ENCODE measurements around the gene MACROD2. TPM values are rescaled to one million over a fixed set of nuclear protein-coding genes. Genes with fewer than 3 reads are reported as not detected.
A peak's percentile ranks its signal among the peaks of the same experiment; 100 is the strongest.

The MACROD2 gene
- total and polyA plus RNA-seq, 9 donors, result 2.0 to 4.9 (median 3.1) TPM

- Histone ChIP-seq H3K9me3 (replicated peaks; ENCODE audit: control insufficient read depth, low read depth, low read length) (no peaks in the 10 kb centered on the region), H3K27me3 (ENCODE audit: control insufficient read depth, insufficient read depth, low read length) (no peaks in the 10 kb centered on the region), H3K36me3 (ENCODE audit: control insufficient read depth, insufficient read depth, low read length) (no peaks in the 10 kb centered on the region), H3K4me3 (ENCODE audit: low read length) (no peak overlapping the region), H3K4me1 (ENCODE audit: control insufficient read depth, insufficient read depth, low read length) (no peaks in the 10 kb centered on the region), H3K27ac (ENCODE audit: low read length) (no peak overlapping the region)
- no peak for DNase-seq
These were observed 639.3 kb downstream of the MACROD2 start for GRCh38 chr20:14634665-14635064.

GRCh38 chr20:14637441-14637840 lies 642.1 kb downstream of the MACROD2 start:
- DNase-seq, result no peak
- WGBS (ENCODE audit: insufficient coverage), result no CpG with 5 or more reads among the region's 4 CpGs
- Histone ChIP-seq H3K4me1 (ENCODE audit: control insufficient read depth, insufficient read depth, low read length) (no peaks in the 10 kb centered on the region), H3K4me3 (ENCODE audit: low read length) (no peak overlapping the region), H3K27me3 (ENCODE audit: control insufficient read depth, insufficient read depth, low read length) (no peaks in the 10 kb centered on the region), H3K9me3 (replicated peaks; ENCODE audit: control insufficient read depth, low read depth, low read length) (peaks cover 10% of the 10 kb centered on the region), H3K27ac (ENCODE audit: low read length) (no peak overlapping the region), H3K36me3 (ENCODE audit: control insufficient read depth, insufficient read depth, low read length) (no peaks in the 10 kb centered on the region)

- Histone ChIP-seq H3K9me3 (replicated peaks; ENCODE audit: control insufficient read depth, low read depth, low read length) (peaks cover 10% of the 10 kb centered on the region), H3K36me3 (ENCODE audit: control insufficient read depth, insufficient read depth, low read length) (no peaks in the 10 kb centered on the region), H3K27me3 (ENCODE audit: control insufficient read depth, insufficient read depth, low read length) (no peaks in the 10 kb centered on the region), H3K27ac (ENCODE audit: low read length) (no peak overlapping the region), H3K4me3 (ENCODE audit: low read length) (no peak overlapping the region), H3K4me1 (ENCODE audit: control insufficient read depth, insufficient read depth, low read length) (no peaks in the 10 kb centered on the region)
- DNase-seq, result peak; percentile 39
These were observed 647.8 kb downstream of the MACROD2 start for GRCh38 chr20:14643146-14643545.

- 80% methylated on average over 1 of the region's 1 CpG for WGBS (ENCODE audit: insufficient coverage)
These were observed 648.2 kb downstream of the MACROD2 start for GRCh38 chr20:14643556-14643955.

GRCh38 chr20:14644306-14645097 lies 649.2 kb downstream of the MACROD2 start:
- DNase-seq, result no peak
- WGBS (ENCODE audit: insufficient coverage), result no CpG with 5 or more reads among the region's 2 CpGs
- H3K4me1 ChIP-seq (ENCODE audit: control insufficient read depth, insufficient read depth, low read length), result no peaks in the 10 kb centered on the region

More at GRCh38 chr20:14643556-14643955, 648.2 kb downstream of the MACROD2 start:
- peaks cover 10% of the 10 kb centered on the region for H3K9me3 ChIP-seq (replicated peaks; ENCODE audit: control insufficient read depth, low read depth, low read length)
- no peak overlapping the region for H3K4me3 ChIP-seq (ENCODE audit: low read length)
- no peak overlapping the region for H3K27ac ChIP-seq (ENCODE audit: low read length)
- H3K27me3 ChIP-seq (ENCODE audit: control insufficient read depth, insufficient read depth, low read length), result no peaks in the 10 kb centered on the region
- H3K4me1 ChIP-seq (ENCODE audit: control insufficient read depth, insufficient read depth, low read length), result no peaks in the 10 kb centered on the region
- no peaks in the 10 kb centered on the region for H3K36me3 ChIP-seq (ENCODE audit: control insufficient read depth, insufficient read depth, low read length)
- no peak for DNase-seq

GRCh38 chr20:14647016-14647415 lies 651.7 kb downstream of the MACROD2 start:
- H3K4me3 ChIP-seq (ENCODE audit: low read length), result no peak overlapping the region
- H3K36me3 ChIP-seq (ENCODE audit: control insufficient read depth, insufficient read depth, low read length), result no peaks in the 10 kb centered on the region
- peaks cover 3% of the 10 kb centered on the region for H3K9me3 ChIP-seq (replicated peaks; ENCODE audit: control insufficient read depth, low read depth, low read length)
- H3K4me1 ChIP-seq (ENCODE audit: control insufficient read depth, insufficient read depth, low read length), result no peaks in the 10 kb centered on the region
- no peaks in the 10 kb centered on the region for H3K27me3 ChIP-seq (ENCODE audit: control insufficient read depth, insufficient read depth, low read length)
- no peak overlapping the region for H3K27ac ChIP-seq (ENCODE audit: low read length)
- no CpG with 5 or more reads among the region's 1 CpG for WGBS (ENCODE audit: insufficient coverage)
- DNase-seq, result no peak

More at GRCh38 chr20:14644306-14645097, 649.2 kb downstream of the MACROD2 start:
- Histone ChIP-seq H3K27ac (ENCODE audit: low read length) (no peak overlapping the region), H3K36me3 (ENCODE audit: control insufficient read depth, insufficient read depth, low read length) (no peaks in the 10 kb centered on the region), H3K9me3 (replicated peaks; ENCODE audit: control insufficient read depth, low read depth, low read length) (peaks cover 10% of the 10 kb centered on the region), H3K4me3 (ENCODE audit: low read length) (no peak overlapping the region), H3K27me3 (ENCODE audit: control insufficient read depth, insufficient read depth, low read length) (no peaks in the 10 kb centered on the region)

- Histone ChIP-seq H3K4me1 (ENCODE audit: control insufficient read depth, insufficient read depth, low read length) (no peaks in the 10 kb centered on the region), H3K9me3 (replicated peaks; ENCODE audit: control insufficient read depth, low read depth, low read length) (no peaks in the 10 kb centered on the region), H3K36me3 (ENCODE audit: control insufficient read depth, insufficient read depth, low read length) (no peaks in the 10 kb centered on the region), H3K4me3 (ENCODE audit: low read length) (no peak overlapping the region), H3K27me3 (ENCODE audit: control insufficient read depth, insufficient read depth, low read length) (no peaks in the 10 kb centered on the region), H3K27ac (ENCODE audit: low read length) (no peak overlapping the region)
- DNase-seq, result no peak
- 100% methylated on average over 1 of the region's 1 CpG for WGBS (ENCODE audit: insufficient coverage)
These were observed 654.3 kb downstream of the MACROD2 start for GRCh38 chr20:14649662-14650061.

GRCh38 chr20:14657266-14658005 lies 662.1 kb downstream of the MACROD2 start:
- no CpG with 5 or more reads among the region's 4 CpGs for WGBS (ENCODE audit: insufficient coverage)
- no peak overlapping the region for H3K27ac ChIP-seq (ENCODE audit: low read length)
- H3K4me3 ChIP-seq (ENCODE audit: low read length), result no peak overlapping the region
- H3K27me3 ChIP-seq (ENCODE audit: control insufficient read depth, insufficient read depth, low read length), result no peaks in the 10 kb centered on the region
- H3K36me3 ChIP-seq (ENCODE audit: control insufficient read depth, insufficient read depth, low read length), result no peaks in the 10 kb centered on the region
- H3K9me3 ChIP-seq (replicated peaks; ENCODE audit: control insufficient read depth, low read depth, low read length), result no peaks in the 10 kb centered on the region
- no peaks in the 10 kb centered on the region for H3K4me1 ChIP-seq (ENCODE audit: control insufficient read depth, insufficient read depth, low read length)
- peak; percentile 38 for DNase-seq

GRCh38 chr20:14664101-14664500 lies 668.8 kb downstream of the MACROD2 start:
- no peak overlapping the region for H3K4me3 ChIP-seq (ENCODE audit: low read length)
- no CpG with 5 or more reads among the region's 3 CpGs for WGBS (ENCODE audit: insufficient coverage)
- H3K36me3 ChIP-seq (ENCODE audit: control insufficient read depth, insufficient read depth, low read length), result no peaks in the 10 kb centered on the region
- no peaks in the 10 kb centered on the region for H3K9me3 ChIP-seq (replicated peaks; ENCODE audit: control insufficient read depth, low read depth, low read length)
- no peaks in the 10 kb centered on the region for H3K27me3 ChIP-seq (ENCODE audit: control insufficient read depth, insufficient read depth, low read length)
- H3K4me1 ChIP-seq (ENCODE audit: control insufficient read depth, insufficient read depth, low read length), result no peaks in the 10 kb centered on the region
- no peak overlapping the region for H3K27ac ChIP-seq (ENCODE audit: low read length)
- DNase-seq, result peak; percentile 8

GRCh38 chr20:14666696-14667095 lies 671.4 kb downstream of the MACROD2 start:
- no peak for DNase-seq
- Histone ChIP-seq H3K9me3 (replicated peaks; ENCODE audit: control insufficient read depth, low read depth, low read length) (no peaks in the 10 kb centered on the region), H3K27ac (ENCODE audit: low read length) (no peak overlapping the region), H3K4me3 (ENCODE audit: low read length) (no peak overlapping the region), H3K27me3 (ENCODE audit: control insufficient read depth, insufficient read depth, low read length) (no peaks in the 10 kb centered on the region), H3K4me1 (ENCODE audit: control insufficient read depth, insufficient read depth, low read length) (no peaks in the 10 kb centered on the region), H3K36me3 (ENCODE audit: control insufficient read depth, insufficient read depth, low read length) (no peaks in the 10 kb centered on the region)
- no CpG with 5 or more reads among the region's 1 CpG for WGBS (ENCODE audit: insufficient coverage)
